GM19043 (cell line): Measurements from ENCODE around the gene CHRNA9.

Experiments used
- ATAC-seq: cut with Tn5 transposase; IDR thresholded peaks from one replicate; pipeline ENCODE4 v1.9.1; 2021; ENCODE audit warnings: low read depth; ENCODE audit not compliant: unreplicated experiment

CHRNA9 gene

DNA sequence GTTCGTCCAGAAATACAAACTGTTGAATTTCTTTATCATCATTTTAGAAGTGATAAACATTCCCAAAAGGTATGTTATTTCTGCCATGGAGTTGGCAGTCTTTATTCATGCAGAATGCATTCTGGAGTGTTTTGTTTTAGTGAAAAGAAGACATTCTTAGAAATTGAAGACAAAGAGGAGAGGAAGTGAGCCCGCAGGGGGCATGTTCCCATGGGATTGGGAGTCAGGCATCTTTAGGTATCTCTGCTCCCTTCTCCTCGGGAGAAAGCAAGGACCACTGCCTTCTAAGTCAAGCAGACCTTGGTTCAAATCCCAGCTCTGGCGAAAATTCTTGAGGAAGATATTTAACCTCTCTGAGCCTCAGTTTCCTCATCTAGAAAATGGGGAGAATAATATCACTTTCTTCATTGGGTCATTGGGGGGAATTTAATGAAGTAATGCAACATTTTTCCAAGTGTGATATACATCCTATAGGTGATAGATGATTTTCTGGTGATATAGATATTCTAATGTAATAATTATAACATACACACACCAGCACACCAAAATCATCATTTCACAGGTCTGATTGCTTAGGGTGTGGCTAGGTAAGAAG, 26.5 kb upstream of the CHRNA9 start:
- no peak for ATAC-seq

DNA sequence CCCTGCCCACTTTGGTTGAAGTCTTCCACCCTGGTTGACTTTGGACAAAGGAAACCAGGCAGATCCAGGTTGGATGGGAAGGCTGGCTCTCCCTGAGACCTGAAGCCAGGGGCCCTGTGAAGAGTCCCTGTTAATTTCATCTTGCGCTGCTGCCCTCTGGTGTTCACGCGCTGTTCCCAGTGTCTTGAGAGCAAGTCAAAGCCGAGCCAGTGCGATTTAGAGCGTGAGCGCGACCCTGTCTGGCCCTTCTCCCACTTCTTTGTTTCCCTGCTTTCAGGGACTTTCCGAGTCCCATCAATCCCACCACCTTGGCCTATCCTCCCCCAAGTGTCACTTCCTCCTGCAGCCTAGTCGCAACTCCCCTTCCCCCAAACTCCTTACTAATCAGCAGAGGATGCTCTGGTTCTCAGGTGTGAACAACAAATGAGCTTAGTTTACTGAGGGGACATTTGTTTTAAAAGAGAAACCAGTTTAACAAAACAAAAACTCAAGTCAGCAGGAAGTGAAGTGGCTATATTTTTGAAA, 25.8 kb upstream of the CHRNA9 start:
- peak; percentile 38 for ATAC-seq

DNA sequence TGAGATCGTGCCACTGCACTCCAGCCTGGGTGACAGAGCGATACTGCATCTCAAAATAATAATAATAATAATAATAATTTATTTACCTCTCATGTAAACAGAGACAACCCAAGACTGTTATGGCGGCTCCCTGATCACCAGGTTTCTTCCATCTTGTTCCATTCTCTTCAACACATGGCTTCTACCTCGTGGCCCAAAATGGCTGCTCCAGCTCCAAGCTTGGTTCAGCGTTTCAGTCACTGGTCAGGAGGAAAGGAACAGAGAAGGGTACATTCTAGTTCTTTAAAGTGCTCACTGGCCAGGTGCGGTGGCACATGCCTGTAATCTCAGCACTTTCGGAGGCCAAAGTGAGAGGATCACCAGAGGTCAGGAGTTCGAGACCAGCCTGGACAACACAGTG, 24.9 kb upstream of the CHRNA9 start:
- no peak for ATAC-seq

DNA sequence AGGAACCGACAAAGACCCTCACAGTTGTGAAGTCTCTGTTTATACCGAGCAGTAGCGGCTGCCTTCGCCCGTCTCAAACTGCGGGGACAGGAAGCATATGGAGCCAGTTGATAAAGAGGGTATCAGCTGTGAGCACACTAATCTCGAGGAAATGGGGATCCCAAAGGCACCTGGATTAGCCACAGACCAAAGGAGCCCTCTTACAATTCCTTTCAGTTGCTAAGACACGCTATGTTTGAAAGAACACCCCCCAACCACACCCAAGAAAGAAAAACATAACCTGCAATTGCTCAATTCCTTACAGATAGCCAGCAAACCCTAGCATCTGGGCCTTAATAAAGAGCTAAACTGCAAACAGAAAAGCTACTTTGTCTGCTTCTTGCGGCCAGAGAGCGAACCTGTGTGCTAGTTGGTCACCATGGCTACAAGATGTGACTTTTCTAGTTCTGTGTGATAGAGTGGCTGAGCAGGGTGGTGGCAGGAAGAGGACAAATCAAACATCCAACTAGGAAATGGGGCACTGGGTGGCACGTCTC, 23.3 kb upstream of the CHRNA9 start:
- ATAC-seq, result no peak

DNA sequence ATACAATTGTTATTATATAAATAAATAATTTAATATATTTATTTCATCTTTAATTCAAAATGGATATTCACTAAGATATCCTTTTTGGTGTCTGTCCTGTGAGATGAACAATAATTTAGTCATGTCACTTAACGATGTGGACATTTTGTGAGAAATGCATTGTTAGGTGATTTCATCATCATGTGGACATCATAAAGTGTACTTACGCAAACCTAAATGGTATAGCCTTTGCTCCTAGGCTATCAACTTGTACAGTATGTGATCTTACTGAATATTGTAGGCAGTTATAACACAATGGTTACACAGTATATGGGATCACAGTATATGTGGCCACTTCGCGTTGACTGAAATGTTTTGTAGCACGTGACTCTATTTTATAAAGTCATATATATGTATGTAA, 20.2 kb upstream of the CHRNA9 start:
- ATAC-seq, result no peak

DNA sequence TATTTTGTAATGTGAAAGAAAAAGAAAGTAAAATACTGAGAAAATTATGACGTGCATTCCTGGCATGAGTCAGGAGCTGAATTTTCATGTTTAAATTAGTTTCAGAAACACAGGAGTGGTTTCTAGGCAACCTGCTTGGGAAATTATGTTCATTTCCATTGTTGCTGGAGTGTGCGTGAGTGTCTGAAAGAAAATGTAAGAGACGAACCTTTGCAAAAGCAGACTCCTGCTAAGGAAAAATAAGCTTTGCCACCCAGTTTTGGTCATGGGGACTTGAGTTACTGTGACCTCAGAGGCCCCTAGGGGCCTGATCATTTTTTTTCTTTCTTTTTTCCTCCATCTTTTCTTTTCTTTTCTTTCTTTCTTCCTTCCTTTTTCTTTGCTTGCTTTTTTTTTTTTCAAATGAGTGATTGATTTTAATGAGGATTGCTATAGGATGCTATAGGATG, 18.8 kb upstream of the CHRNA9 start:
- no peak for ATAC-seq

DNA sequence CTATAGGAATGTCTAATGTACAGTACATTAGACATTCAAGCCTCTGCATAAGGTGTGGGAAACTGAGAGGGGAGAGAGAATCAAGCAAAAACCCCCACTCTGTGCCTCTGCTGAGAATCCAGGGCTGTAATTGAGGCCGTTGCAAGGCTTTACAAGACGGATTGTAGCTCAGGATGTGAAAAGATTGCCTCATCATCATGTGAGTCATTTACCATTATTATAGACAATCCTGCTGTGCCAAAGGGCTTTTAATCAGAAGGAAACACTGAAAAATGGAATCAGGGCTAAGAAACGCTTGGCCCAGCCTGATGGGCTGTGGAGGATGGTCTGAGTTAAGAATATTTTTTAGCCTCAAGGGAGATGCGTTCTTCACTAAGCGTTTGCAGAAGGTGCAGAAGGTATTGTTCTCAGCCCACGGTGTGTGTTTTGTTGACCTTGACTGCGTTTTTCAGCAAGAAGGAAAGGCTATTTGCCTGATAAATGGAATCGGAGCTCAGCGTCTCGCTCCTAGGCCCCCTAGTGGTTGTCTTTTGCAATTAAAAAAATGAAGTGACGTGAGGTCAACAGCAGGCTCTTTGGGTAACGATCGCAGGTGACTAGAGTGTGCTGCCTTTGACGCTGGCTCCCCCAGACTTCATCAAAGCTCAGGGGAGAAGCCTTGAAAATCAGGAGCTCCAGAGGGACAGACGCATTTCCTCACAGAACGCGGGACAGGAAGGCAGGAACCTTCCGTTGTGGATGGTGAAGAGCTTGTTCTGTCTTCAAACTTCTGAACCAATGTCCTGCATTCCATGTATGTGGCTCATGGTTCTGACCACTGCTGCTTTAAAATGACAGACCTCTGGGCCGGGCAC, 18.1 kb upstream of the CHRNA9 start:
- ATAC-seq, result peak; percentile 70

DNA sequence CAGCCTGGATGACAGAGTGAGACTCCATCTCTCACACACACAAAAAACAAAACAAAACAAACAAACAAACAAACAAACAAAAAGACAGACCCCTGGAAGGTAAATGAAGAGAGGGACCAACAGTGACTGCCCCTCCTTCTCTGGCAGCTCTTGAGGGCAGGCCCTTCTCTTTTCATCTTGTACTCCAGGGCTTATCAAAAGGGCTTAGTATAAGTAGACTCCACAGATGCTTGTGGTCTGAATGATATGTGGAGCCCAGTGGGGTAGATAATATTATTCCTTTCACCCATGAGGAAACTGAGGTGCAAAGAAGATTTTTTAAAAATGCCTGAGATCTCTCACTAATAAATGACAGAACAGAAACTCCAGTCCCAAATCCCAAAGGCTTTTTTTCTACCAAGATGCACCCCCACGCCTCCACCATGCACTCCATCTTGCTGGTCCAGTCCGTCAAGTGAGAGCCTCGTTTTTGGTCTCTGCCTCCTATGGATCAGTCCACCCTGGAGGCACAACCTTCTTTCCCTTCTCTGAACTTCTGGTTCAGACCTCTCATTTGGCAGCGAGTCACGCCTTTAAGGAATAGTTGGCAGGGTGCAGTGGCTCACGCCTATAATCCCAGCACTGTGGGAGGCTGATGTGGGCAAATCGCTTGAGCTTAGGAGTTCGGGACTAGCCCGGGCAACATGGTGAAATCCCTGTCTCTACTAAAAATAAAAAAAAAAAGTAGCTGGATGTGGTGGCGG, 17.0 kb upstream of the CHRNA9 start:
- no peak for ATAC-seq

DNA sequence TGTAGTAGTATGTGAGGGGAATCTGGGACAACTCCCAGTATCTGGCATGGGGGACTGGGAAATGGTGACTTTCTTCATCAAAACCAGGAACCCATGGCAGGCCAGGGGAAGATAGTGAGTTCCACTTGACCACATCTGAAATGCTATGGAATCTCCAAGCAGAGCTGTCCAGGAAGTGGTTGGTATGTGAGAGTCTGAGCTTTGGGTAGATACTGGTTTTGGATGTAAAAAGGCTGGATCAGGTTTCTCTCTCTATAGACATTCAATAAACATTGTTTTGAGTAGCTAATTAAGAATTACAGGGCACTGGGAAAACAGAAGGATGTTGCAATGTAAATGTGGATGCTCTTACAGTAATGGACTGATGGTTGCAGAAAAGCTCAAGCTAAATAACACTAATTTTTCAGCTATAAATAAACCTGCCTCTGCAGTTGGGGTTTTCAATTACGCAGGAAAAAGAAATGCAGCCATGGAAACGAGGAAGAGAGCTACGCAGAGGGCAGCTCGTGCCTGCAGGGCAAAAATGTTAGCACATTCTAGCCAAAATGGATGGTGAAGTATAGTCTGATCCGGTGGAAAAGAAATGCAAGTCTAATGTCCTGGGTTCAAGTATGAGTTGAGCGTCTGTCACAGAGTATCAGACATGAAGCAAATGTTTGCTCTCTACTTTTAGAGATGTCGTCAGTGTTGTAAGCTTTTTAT, 13.4 kb upstream of the CHRNA9 start:
- ATAC-seq, result no peak

DNA sequence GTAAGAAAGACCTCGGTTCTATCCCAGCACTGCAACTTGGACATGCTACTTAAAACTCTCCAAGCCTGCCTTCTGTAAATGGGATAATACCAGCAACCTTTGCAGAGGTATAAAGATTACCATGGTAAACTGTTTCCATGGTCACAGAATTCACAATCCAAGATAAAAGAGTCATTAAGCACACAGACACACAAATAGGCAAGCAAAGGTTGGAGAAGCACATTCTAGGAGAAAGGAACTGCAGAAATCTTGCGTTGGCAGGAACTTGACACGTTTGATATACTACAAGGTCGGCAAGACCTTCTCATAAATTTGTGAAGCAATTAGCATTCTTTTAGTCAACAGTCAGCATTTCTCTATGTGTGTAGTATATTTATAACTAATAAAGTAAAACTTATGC, 12.3 kb upstream of the CHRNA9 start:
- no peak for ATAC-seq

DNA sequence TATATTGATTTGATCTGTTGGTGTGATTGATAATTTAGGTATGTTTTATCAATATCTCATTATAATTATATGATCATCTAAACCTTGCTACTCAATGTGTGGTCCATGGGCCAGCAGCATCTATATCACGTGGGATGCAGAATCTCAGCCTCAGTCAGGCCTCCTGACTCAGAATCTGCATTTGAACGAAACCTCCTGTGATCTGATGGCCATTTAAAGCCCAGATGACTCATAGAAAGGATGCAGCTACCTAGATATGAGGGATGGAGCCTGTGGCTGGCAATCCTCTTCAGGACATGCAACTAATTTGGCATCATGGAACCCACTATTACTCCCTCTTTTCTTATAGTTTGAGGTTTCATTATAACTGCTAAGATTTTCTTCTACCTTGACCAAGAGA, 11.3 kb upstream of the CHRNA9 start:
- ATAC-seq, result no peak

DNA sequence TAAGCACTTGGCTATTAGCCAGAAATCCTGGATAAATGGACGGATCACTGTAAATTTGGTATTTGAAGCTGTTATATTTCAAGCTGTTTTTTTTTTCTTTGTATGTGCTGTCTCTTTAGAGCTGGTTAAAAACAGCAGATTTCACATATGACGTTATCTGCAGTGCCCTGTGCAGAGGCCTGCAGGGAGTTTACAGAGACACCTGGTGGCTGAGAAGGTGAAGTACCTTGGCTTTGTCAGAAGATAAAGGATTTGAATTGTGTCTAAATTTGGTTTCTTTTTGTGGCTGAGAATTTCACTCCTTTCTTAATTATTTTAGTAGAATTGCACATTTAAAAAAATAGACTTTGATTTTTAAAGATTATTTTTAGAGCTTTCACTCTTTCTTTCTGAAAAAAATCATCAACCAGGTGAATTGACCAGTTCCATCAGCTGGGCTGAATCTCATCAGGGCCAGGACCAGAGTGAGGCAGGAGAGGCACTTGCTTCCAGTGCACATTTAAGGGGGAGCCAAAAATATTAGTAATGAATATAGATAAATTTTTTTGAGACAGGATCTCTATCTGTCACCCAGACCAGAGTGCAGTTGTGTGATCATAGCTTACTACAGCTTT, 9.6 kb upstream of the CHRNA9 start:
- peak; percentile 98 for ATAC-seq

DNA sequence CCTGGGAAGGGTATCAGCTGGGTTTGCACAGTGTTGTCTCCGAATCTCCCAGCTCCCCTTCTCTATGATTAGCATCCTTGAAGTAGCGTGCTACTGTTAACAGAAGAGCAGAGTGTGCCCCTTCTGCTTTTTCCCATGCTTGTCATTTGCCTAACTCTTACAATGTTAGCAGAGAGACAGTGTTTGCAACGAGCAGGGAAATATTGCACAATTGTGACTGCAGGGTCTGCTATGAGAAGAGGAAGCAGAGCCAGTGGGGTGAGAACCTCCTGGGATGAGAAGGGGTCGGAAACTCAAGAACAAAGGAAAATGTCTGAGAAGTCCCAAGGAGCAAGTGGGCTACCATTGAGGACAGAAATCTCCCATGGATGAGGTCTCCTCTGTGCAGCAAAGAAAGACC, 7.8 kb upstream of the CHRNA9 start:
- no peak for ATAC-seq

DNA sequence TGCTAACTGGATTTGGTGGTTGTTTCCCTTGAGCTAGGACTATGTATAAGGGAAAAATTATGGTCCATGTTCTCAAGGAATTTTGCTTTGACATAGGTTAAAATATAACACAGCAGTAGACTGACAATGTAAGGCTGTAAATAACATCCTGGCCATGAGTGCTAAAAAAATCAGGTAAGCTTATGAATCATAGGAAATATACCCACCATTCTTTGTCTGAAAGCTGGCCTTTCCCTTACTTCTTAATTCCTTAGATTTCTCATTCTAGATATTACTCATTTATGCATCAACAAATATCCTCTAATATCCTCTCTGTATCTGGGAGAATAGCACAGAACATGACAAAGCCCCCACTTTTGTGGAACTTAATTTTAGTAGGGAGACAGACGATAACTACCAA, 6.8 kb upstream of the CHRNA9 start:
- no peak for ATAC-seq

DNA sequence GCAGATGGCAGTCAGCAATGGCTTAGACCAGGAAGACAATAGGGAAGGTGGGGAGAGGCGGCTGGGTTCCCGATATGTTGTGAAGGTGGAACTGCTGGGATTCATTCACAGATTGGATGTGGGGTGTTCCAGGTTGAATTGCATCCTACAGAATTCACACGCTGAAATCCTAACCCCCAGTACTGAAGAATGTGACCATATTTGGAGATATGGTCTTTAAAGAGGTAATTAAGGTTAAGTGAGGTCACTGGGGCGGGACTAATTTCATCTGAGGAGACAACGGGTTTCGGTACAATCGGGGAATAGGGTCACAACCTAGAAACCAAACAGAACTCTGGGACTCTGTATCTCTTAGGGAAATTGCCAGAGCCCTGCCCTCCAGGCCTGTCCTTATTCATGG, 5.3 kb upstream of the CHRNA9 start:
- ATAC-seq, result no peak

DNA sequence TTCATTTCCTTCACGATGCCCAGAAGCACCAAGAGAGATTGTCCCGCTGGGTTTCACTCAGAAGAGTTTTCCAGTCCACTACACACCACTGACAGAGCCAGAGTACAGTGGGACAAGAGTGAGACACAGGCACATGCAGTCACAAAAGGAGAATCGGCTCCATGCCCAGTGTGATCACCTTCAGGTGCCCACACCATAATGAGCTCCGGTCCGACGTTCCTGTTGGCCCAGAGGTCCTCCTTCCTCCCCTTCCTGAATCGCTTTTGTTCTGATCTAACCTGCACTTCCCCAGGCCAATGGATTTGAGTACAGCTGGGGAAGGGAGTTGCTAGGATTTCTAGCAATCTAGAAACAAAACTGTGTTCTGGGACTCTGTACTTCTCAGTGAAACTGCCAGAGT, 4.6 kb upstream of the CHRNA9 start:
- ATAC-seq, result no peak

DNA sequence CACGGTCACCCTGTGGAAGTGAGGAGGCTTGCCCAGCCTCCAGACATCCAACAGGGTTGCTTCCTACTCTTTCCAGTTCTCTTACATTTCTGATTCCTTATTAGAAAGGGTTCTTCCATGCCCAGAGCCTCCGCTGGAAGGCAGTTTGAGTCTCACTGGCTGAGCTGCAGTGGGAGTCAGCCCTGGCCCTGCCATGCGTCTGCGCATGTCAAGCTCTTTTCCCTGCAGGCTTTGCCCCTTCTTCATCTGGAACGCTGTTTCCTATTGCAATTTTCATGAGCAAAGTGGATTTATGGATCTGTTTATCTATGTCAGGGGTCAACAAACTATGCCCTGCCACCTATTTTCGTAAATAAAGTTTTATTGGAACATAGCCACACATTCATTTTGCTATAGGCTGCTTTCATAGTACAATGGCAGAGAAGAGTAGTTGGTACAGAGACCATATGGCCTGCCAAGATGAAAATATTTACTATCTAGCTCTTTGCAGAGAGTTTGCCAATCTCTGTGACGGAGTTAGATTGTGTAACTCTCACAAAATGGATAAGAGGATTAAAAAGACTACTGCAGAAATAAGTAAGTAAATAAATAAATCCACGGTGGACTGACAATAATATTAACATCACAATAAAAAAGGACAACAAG, 3.9 kb upstream of the CHRNA9 start:
- no peak for ATAC-seq

DNA sequence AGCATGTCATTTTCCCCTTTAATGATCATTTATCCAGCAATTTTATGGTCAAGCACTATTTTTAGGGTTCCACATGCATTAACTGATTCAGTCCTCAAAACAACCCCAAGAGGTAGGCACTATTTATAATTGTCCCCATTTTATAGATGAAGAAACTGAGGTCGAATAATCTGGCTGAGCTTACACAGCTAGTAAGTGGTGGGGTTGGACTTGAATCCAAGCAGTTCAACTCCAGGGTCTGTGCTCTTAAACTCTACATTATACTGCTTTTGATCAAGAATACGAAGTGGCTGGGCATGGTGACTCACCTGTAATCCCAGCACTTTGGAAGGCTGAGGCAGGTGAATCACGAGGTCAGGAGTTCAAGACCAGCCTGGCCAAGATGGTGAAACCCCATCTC, 3.2 kb upstream of the CHRNA9 start:
- ATAC-seq, result no peak

DNA sequence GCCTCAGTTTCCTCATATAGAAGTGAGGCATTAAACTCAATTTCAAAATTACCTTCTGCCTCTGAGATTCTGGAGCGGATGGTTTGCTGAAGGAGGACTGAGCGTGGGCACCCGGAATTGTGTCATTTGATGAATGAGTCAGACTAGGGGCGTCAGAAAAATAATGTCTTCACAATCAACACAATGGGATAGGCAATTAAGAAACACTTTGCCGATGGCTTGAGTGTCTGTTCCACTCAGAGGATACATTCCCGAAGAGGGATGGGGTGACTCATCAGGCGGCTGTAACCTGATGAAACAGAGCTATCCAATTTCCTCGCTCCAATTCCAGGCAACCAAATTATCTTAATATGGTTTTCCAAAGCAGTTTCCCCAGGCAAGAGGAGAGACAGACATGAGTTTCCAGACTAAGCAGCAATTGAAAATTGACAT, 1.2 kb upstream of the CHRNA9 start:
- no peak for ATAC-seq

DNA sequence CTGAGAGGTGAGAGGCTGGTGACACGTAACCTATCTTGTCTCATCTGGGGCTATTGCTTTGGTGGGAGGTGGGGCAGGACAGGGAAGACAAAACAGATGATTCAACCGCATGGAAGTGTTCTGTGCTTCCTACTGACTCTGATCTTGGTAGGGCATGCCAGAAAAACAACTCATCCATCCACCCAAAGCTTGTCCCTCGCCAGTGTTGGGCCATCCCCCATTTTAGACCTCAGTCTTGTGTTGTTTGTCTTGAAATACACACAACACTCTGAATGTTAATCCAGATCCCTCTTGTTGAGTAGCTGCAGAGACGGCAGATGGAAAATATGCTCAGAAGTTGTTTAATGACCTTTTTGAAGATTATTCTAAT, 377 bp downstream of the CHRNA9 start:
- ATAC-seq, result no peak
